Esophagus muscularis mucosa (tissue), 4 donors: ENCODE measurements around the gene OTULIN. TPM values are rescaled to one million over a fixed set of nuclear protein-coding genes. Genes with fewer than 3 reads are reported as not detected.

Experiments used
- DNase-seq: peaks from one replicate; pipeline ENCODE4 v3.0.0-alpha.2; 2017; ENCODE audit errors: extremely low spot score
- H3K27ac ChIP-seq, 4 donors: fragments of 200-600 bp; sonication (generic); replicated peaks in 1 of 4; 1 replicate in 3 of 4; 2 replicates in 1 of 4; pipeline ENCODE4 v1.5.1; 2016 to 2019; ENCODE audit warnings: mild to moderate bottlenecking in 1 of 4
- H3K27me3 ChIP-seq, 4 donors: fragments of 200-600 bp; sonication (generic); one replicate each; pipeline versions ENCODE4 v1.5.1 to v1.6.0; 2016 to 2019
- H3K36me3 ChIP-seq, 4 donors: fragments of 200-600 bp; sonication (generic); one replicate each; pipeline ENCODE4 v1.5.1; 2016 to 2019
- H3K4me1 ChIP-seq, 4 donors: fragments of 200-600 bp; sonication (generic); one replicate each; pipeline ENCODE4 v1.5.1; 2016 to 2019
- H3K4me3 ChIP-seq, 4 donors: fragments of 200-600 bp; sonication (generic); 1 replicate in 2 of 4; 2 replicates in 2 of 4; pipeline ENCODE4 v1.5.1; 2016 to 2019; ENCODE audit warnings: mild to moderate bottlenecking in 4 of 4, moderate library complexity in 1 of 4
- H3K9me3 ChIP-seq, 4 donors: fragments of 200-600 bp; sonication (generic); 1 replicate in 3 of 4; 2 replicates in 1 of 4; pipeline ENCODE4 v1.5.1; 2016 to 2019
- EP300 ChIP-seq: sonication (generic); formaldehyde crosslinking; IDR thresholded peaks from one replicate; pipeline ENCODE4 v1.6.1; 2017; ENCODE audit warnings: antibody characterized with exemption
- POLR2A ChIP-seq: fragments of 450-650 bp; IDR thresholded peaks from one replicate; pipeline ENCODE4 v1.6.1; 2017; ENCODE audit warnings: antibody characterized with exemption, moderate library complexity, mild to moderate bottlenecking, low read depth
- POLR2AphosphoS5 ChIP-seq, 2 donors: sonication (generic); formaldehyde crosslinking; IDR thresholded peaks; one replicate each; pipeline ENCODE4 v1.6.1; 2017; ENCODE audit warnings: antibody characterized with exemption in 2 of 2
- WGBS: methylation state at CpG from one replicate; pipeline ENCODE4 v1.1.5; 2018; 5-methylcytosine and 5-hydroxymethylcytosine counted together
- intact Hi-C: fragments of 100-400 bp; cut with DNase I; formaldehyde crosslinking; loops from one replicate; pipeline ENCODE4 v1.15.1; 2023
- total RNA-seq, 4 donors: library from RNA; depleted of rRNA; stranded (reverse); fragments of >200 nt; gene quantifications; one replicate each; pipeline versions ENCODE4 v1.1.0 to v1.2.1, GENCODE V29; 2016
- TF ChIP-seq, protein P1 (sequence below), 3 experiments: fragments of 200-600 bp in 2 of 3; fragments of 450-650 bp in 1 of 3; sonication (generic) in 2 of 3; IDR thresholded peaks; one replicate each; pipeline ENCODE4 v1.5.1; 2017 to 2019; ENCODE audit warnings: antibody characterized with exemption in 3 of 3, mild to moderate bottlenecking in 2 of 3, moderate library complexity in 1 of 3

OTULIN gene
- total RNA-seq, 4 donors from 2014 or later, result 16.9 to 41.1 (median 24.2) TPM

DNA sequence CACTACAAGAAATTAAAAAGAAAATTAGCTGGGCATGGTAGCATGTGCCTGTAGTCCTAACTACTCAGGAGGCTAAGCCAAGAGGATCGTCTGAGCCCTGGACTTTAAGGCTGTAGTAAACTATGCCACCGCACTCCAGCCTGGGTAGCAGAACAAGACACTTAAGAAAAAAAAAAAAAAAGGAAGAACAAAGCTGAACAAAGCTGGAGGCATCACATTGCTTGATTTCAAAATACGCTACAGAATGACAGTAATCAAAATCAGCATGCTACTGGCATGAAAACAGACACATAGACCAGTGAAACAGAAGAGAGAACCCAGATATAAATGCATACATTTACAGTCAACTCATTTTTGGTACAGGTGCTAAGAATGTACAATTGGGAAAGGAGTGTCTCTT lies 14.5 kb upstream of the OTULIN start:
- DNase-seq, result no peak
- Histone ChIP-seq H3K36me3 (no peaks in the 10 kb centered on the region), H3K9me3 (no peaks in the 10 kb centered on the region), H3K4me1 (peaks cover 0 to 4% (median 0%) of the 10 kb centered on the region in 4 donors), H3K27me3 (peaks cover 0 to 11% (median 0%) of the 10 kb centered on the region in 4 donors), H3K4me3 (no peak overlapping the region), H3K27ac (no peak overlapping the region)
- TF ChIP-seq POLR2A (no peak), POLR2AphosphoS5 (IDR thresholded peaks at IDR 0.05) (no peak), EP300 (no peak)
- TF ChIP-seq, protein P1, sequence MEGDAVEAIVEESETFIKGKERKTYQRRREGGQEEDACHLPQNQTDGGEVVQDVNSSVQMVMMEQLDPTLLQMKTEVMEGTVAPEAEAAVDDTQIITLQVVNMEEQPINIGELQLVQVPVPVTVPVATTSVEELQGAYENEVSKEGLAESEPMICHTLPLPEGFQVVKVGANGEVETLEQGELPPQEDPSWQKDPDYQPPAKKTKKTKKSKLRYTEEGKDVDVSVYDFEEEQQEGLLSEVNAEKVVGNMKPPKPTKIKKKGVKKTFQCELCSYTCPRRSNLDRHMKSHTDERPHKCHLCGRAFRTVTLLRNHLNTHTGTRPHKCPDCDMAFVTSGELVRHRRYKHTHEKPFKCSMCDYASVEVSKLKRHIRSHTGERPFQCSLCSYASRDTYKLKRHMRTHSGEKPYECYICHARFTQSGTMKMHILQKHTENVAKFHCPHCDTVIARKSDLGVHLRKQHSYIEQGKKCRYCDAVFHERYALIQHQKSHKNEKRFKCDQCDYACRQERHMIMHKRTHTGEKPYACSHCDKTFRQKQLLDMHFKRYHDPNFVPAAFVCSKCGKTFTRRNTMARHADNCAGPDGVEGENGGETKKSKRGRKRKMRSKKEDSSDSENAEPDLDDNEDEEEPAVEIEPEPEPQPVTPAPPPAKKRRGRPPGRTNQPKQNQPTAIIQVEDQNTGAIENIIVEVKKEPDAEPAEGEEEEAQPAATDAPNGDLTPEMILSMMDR (IDR thresholded peaks at IDR 0.05), result no peak
- 85% methylated on average over 3 of the region's 3 CpGs for WGBS
- intact Hi-C loops, result loop anchor here (10.0 kb wide), 1 partner anchor 295 kb away; no protein-coding TSS in a partner anchor

DNA sequence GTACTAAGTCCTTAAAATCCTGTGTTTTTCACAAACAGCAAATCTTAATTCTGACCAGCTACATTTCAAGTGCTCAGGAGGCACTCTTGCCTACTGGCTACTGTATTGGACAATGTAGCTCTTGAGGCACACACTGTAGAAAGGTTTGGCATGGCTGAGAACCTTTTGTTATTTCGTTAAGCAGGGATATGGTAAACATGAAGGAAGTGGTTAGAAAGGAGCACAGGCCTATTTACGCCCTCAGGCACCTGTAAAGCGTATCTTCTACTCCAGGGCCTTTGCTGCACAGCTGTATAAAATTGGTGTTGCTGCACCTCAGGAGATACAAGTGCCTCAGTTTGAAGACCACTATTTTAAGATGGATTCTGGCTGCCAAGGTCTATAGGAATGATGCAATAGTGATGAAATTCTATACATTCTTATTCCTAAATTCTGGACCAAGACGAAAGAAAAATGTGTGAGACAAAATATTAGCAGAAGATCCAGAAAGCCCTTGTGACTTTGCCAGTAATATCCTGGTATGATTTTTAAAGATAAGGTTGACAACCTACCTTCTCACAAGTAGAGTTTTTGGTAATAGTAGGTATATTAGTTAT lies 9.3 kb upstream of the OTULIN start:
- 65% methylated on average over 4 of the region's 4 CpGs for WGBS
- H3K9me3 ChIP-seq, result no peaks in the 10 kb centered on the region
- intact Hi-C loops, result loop anchor here (10.0 kb wide), 1 partner anchor 300 kb away; no protein-coding TSS in a partner anchor

DNA sequence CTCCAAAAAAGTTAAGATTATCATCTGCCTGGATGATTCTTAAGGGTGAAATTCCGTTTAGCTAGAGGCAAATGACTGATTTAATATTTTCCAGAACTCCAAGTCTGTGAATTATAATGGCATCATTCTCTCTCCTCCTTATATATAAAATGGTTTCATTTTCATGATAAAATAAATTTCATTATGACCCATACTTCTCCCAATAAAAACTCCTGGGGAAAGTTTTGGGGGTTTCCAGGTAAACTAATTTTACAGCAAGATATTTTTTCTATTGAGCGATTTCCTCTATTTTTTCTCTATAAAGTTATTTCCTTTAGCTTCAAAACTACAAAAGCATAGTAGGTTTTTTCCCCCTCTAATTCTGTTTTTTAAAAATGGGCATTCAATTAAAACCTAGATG lies 7.6 kb upstream of the OTULIN start:
- no peaks in the 10 kb centered on the region for H3K36me3 ChIP-seq
- no peak overlapping the region for H3K27ac ChIP-seq
- WGBS, result 49% methylated on average over 2 of the region's 2 CpGs
- intact Hi-C loops, result loop anchor here (10.0 kb wide), 1 partner anchor 302 kb away; no protein-coding TSS in a partner anchor
- H3K9me3 ChIP-seq, result no peaks in the 10 kb centered on the region
- DNase-seq, result no peak
- H3K27me3 ChIP-seq, result no peaks in the 10 kb centered on the region
- H3K4me3 ChIP-seq, result no peak overlapping the region
- H3K4me1 ChIP-seq, result no peaks in the 10 kb centered on the region
- TF ChIP-seq POLR2A (no peak), POLR2AphosphoS5 (IDR thresholded peaks at IDR 0.05) (no peak), EP300 (no peak)
- TF ChIP-seq, protein P1 (IDR thresholded peaks at IDR 0.05), result no peak

More for the DNA sequence above, 9.3 kb upstream of the OTULIN start:
- no peaks in the 10 kb centered on the region for H3K27me3 ChIP-seq
- H3K4me1 ChIP-seq, result no peaks in the 10 kb centered on the region
- H3K27ac ChIP-seq, result no peak overlapping the region
- H3K4me3 ChIP-seq, result no peak overlapping the region
- DNase-seq, result no peak
- TF ChIP-seq POLR2A (no peak), EP300 (no peak), POLR2AphosphoS5 (IDR thresholded peaks at IDR 0.05) (no peak)
- TF ChIP-seq, protein P1 (IDR thresholded peaks at IDR 0.05), result no peak
- no peaks in the 10 kb centered on the region for H3K36me3 ChIP-seq

DNA sequence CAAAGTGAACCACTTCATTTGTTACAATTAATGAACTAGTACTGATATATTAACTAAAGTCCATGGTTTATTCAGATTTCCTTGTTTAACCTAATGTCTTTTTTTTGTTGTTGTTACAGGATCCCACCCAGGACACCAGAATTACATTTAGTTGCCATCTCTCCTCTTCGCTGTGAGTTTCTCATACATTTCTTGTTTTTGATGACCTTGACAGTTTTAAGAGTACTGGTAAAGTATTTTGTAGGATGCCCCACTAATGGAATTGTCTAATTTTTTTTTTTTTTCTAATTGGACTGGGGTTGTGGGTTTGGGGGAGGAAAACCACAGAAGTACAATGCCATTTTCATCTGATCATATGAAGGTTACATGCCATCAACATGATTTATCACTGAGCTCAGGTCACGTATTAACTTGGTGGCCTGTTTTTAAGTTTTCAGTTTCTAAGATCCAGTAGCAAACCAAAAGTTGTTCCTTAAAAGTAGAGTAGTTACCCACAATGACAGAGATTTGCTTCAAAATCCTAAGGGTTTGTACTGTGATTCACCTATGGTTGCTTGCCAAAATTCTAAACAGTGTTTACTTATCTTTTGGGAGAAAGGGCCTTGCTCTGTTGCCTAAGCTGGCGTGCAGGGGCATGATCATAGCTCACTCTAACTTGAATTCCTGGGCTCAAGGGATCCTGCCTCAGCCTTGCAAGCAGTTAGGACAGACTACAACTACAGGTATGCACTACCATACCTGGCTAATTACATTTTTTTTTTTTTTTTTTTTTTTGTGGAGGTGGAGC lies 4.5 kb upstream of the OTULIN start:
- Histone ChIP-seq H3K4me3 (no peak overlapping the region), H3K27me3 (no peaks in the 10 kb centered on the region), H3K9me3 (no peaks in the 10 kb centered on the region), H3K27ac (no peak overlapping the region), H3K36me3 (no peaks in the 10 kb centered on the region), H3K4me1 (peaks cover 10 to 13% (median 11%) of the 10 kb centered on the region in 4 donors)
- DNase-seq, result no peak
- intact Hi-C loops, result loop anchor here (10.0 kb wide), 1 partner anchor 305 kb away; no protein-coding TSS in a partner anchor
- WGBS, result 72% methylated on average over 3 of the region's 3 CpGs
- TF ChIP-seq EP300, result no peak
- TF ChIP-seq POLR2AphosphoS5 (IDR thresholded peaks at IDR 0.05), result no peak
- TF ChIP-seq, protein P1 (IDR thresholded peaks at IDR 0.05), result no peak
- TF ChIP-seq POLR2A, result no peak
